Muscle of leg (tissue), 11 donors: Measurements from ENCODE around the gene NCS1. TPM values are rescaled to one million over a fixed set of nuclear protein-coding genes. Genes with fewer than 3 reads are reported as not detected.

ENCODE experiments used
- DNase-seq: peaks from one replicate; pipeline ENCODE4 v3.0.0; 2013
- H3K27ac ChIP-seq: one replicate; pipeline ENCODE4 v1.5.1; 2013; ENCODE audit warnings: mild to moderate bottlenecking, low read length, control low read depth
- H3K27me3 ChIP-seq: one replicate; pipeline ENCODE4 v1.6.1; 2013; ENCODE audit warnings: low read length; ENCODE audit not compliant: control insufficient read depth, insufficient read depth
- H3K36me3 ChIP-seq: one replicate; pipeline ENCODE4 v1.6.1; 2013; ENCODE audit warnings: low read length; ENCODE audit not compliant: control insufficient read depth, insufficient read depth
- H3K4me1 ChIP-seq: one replicate; pipeline ENCODE4 v1.6.1; 2013; ENCODE audit warnings: low read length; ENCODE audit not compliant: control insufficient read depth, insufficient read depth
- H3K4me3 ChIP-seq: one replicate; pipeline ENCODE4 v1.5.1; 2013; ENCODE audit warnings: low read length, control low read depth
- H3K9me3 ChIP-seq: replicated peaks from 2 replicates; pipeline ENCODE4 v1.6.1; 2013; ENCODE audit warnings: low read depth, low read length; ENCODE audit not compliant: control insufficient read depth
- whole genome bisulfite sequencing: methylation state at CpG from one replicate; pipeline ENCODE4 v1.1.5; 2013; ENCODE audit warnings: missing lambda C conversion rate; ENCODE audit not compliant: insufficient coverage; 5-methylcytosine and 5-hydroxymethylcytosine counted together
- polyA plus RNA-seq, 8 donors: library from polyadenylated mRNA; unstranded; fragments of 120-200 nt; gene quantifications; one replicate each; pipeline versions ENCODE4 v1.2.1 to v1.2.3, GENCODE V29; 2013; ENCODE audit warnings: inconsistent platforms in 1 of 8, low replicate concordance in 1 of 8; ENCODE audit not compliant: insufficient read length in 8 of 8, insufficient read depth in 1 of 8
- total RNA-seq: library from RNA; stranded (reverse); fragments of 120-200 nt; gene quantifications from one replicate; pipeline ENCODE4 v1.2.4, GENCODE V29; 2013

The NCS1 gene
- total and polyA plus RNA-seq, 9 donors = 30.4 to 68.4 (median 60.2) TPM

GRCh38 chr9:130191068-130191748 is 19.0 kb downstream of the NCS1 start:
- Histone ChIP-seq H3K27me3 (no peaks in the 10 kb centered on the region), H3K36me3 (no peaks in the 10 kb centered on the region), H3K4me3 (no peak overlapping the region), H3K27ac (no peak overlapping the region), H3K9me3 (no peaks in the 10 kb centered on the region), H3K4me1 (peaks cover 62% of the 10 kb centered on the region)
- DNase-seq = no peak
- 86% methylated on average over 18 of the region's 26 CpGs for WGBS

GRCh38 chr9:130191749-130192120 is 19.5 kb downstream of the NCS1 start:
- Histone ChIP-seq H3K4me1 (peaks cover 62% of the 10 kb centered on the region), H3K36me3 (no peaks in the 10 kb centered on the region), H3K9me3 (no peaks in the 10 kb centered on the region), H3K27me3 (no peaks in the 10 kb centered on the region), H3K27ac (no peak overlapping the region), H3K4me3 (no peak overlapping the region)
- no peak for DNase-seq
- 80% methylated on average over 14 of the region's 14 CpGs for WGBS

GRCh38 chr9:130192382-130192999 is 20.3 kb downstream of the NCS1 start:
- Histone ChIP-seq H3K36me3 (no peaks in the 10 kb centered on the region), H3K4me3 (no peak overlapping the region), H3K27ac (no peak overlapping the region), H3K9me3 (no peaks in the 10 kb centered on the region), H3K4me1 (peaks cover 59% of the 10 kb centered on the region), H3K27me3 (no peaks in the 10 kb centered on the region)
- 25% methylated on average over 4 of the region's 16 CpGs for WGBS
- DNase-seq = no peak

GRCh38 chr9:130193103-130193502 is 20.9 kb downstream of the NCS1 start:
- peaks cover 59% of the 10 kb centered on the region for H3K4me1 ChIP-seq
- H3K27me3 ChIP-seq = no peaks in the 10 kb centered on the region
- WGBS = 28% methylated on average over 9 of the region's 9 CpGs
- H3K36me3 ChIP-seq = no peaks in the 10 kb centered on the region
- H3K4me3 ChIP-seq = no peak overlapping the region
- H3K27ac ChIP-seq = no peak overlapping the region
- H3K9me3 ChIP-seq = no peaks in the 10 kb centered on the region
- DNase-seq = no peak

GRCh38 chr9:130193531-130194377 is 21.6 kb downstream of the NCS1 start:
- 33% methylated on average over 26 of the region's 27 CpGs for WGBS
- H3K4me3 ChIP-seq = no peak overlapping the region
- H3K36me3 ChIP-seq = no peaks in the 10 kb centered on the region
- no peaks in the 10 kb centered on the region for H3K27me3 ChIP-seq
- DNase-seq = peak; percentile 87
- H3K9me3 ChIP-seq = no peaks in the 10 kb centered on the region
- H3K27ac ChIP-seq = peak overlapping the region; percentile 20
- peaks cover 65% of the 10 kb centered on the region for H3K4me1 ChIP-seq

GRCh38 chr9:130194378-130194932 is 22.3 kb downstream of the NCS1 start:
- WGBS = 69% methylated on average over 7 of the region's 8 CpGs
- H3K36me3 ChIP-seq = no peaks in the 10 kb centered on the region
- H3K27ac ChIP-seq = peak overlapping the region; percentile 20
- DNase-seq = no peak
- peaks cover 66% of the 10 kb centered on the region for H3K4me1 ChIP-seq
- H3K27me3 ChIP-seq = no peaks in the 10 kb centered on the region
- H3K9me3 ChIP-seq = no peaks in the 10 kb centered on the region
- no peak overlapping the region for H3K4me3 ChIP-seq

GRCh38 chr9:130195638-130196037 is 23.4 kb downstream of the NCS1 start:
- 76% methylated on average over 8 of the region's 15 CpGs for WGBS
- H3K27me3 ChIP-seq = no peaks in the 10 kb centered on the region
- no peaks in the 10 kb centered on the region for H3K9me3 ChIP-seq
- DNase-seq = no peak
- no peaks in the 10 kb centered on the region for H3K36me3 ChIP-seq
- no peak overlapping the region for H3K27ac ChIP-seq
- H3K4me3 ChIP-seq = no peak overlapping the region
- peaks cover 78% of the 10 kb centered on the region for H3K4me1 ChIP-seq

- H3K27ac ChIP-seq = no peak overlapping the region
- no peak overlapping the region for H3K4me3 ChIP-seq
- H3K36me3 ChIP-seq = no peaks in the 10 kb centered on the region
- peaks cover 78% of the 10 kb centered on the region for H3K4me1 ChIP-seq
- H3K27me3 ChIP-seq = no peaks in the 10 kb centered on the region
- no peak for DNase-seq
- WGBS = 42% methylated on average over 4 of the region's 5 CpGs
- no peaks in the 10 kb centered on the region for H3K9me3 ChIP-seq
Observed at GRCh38 chr9:130196643-130197042, 24.4 kb downstream of the NCS1 start.

- Histone ChIP-seq H3K9me3 (no peaks in the 10 kb centered on the region), H3K36me3 (peaks cover 2% of the 10 kb centered on the region), H3K4me3 (no peak overlapping the region), H3K27ac (no peak overlapping the region), H3K4me1 (peaks cover 71% of the 10 kb centered on the region), H3K27me3 (no peaks in the 10 kb centered on the region)
- DNase-seq = no peak
- 88% methylated on average over 8 of the region's 9 CpGs for WGBS
Observed at GRCh38 chr9:130197386-130197785, 25.2 kb downstream of the NCS1 start.

- Histone ChIP-seq H3K9me3 (no peaks in the 10 kb centered on the region), H3K27me3 (no peaks in the 10 kb centered on the region), H3K36me3 (peaks cover 5% of the 10 kb centered on the region), H3K4me1 (peaks cover 66% of the 10 kb centered on the region), H3K4me3 (no peak overlapping the region), H3K27ac (no peak overlapping the region)
- 100% methylated on average over 1 of the region's 4 CpGs for WGBS
- DNase-seq = no peak
Observed at GRCh38 chr9:130197888-130198287, 25.7 kb downstream of the NCS1 start.
